Pancreas (tissue), 10 donors: ENCODE measurements around the gene SLC35C1. TPM values are rescaled to one million over a fixed set of nuclear protein-coding genes. Genes with fewer than 3 reads are reported as not detected.

ENCODE experiments used
- ATAC-seq, 4 donors: fragments of 200-7000 bp; cut with Tn5 transposase; one replicate each; pipeline versions ENCODE4 v1.8.0 to v1.9.1; 2020; ENCODE audit warnings: mild to moderate bottlenecking in 4 of 4, moderate library complexity in 4 of 4
- DNase-seq, 6 donors: peaks; one replicate each; pipeline ENCODE4 v3.0.0-alpha.2; 2020
- FAIRE-seq: peaks from 2 replicates; lab custom pipeline; 2012; peaks lifted over from hg19 to GRCh38; lab: Jason Lieb, UNC
- H3K27ac ChIP-seq, 4 donors: fragments of 200-600 bp; sonication (generic); 1 replicate in 3 of 4; 2 replicates in 1 of 4; pipeline versions ENCODE4 v1.5.0 to v1.8.0; 2020
- H3K27me3 ChIP-seq, 4 donors: fragments of 200-600 bp; one replicate each; pipeline ENCODE4 v1.8.0; 2021
- H3K36me3 ChIP-seq, 3 donors: fragments of 200-600 bp; sonication (generic) in 1 of 3; one replicate each; pipeline versions ENCODE4 v1.5.0 to v1.8.0; 2020 to 2021
- H3K4me1 ChIP-seq, 3 donors: fragments of 200-600 bp; one replicate each; pipeline ENCODE4 v1.8.0; 2021
- H3K4me3 ChIP-seq, 4 donors: fragments of 200-600 bp; sonication (generic) in 2 of 4; one replicate each; pipeline versions ENCODE4 v1.5.0 to v1.8.0; 2020 to 2021
- H3K9me3 ChIP-seq, 4 donors: fragments of 200-600 bp; one replicate each; pipeline ENCODE4 v1.8.0; 2021
- WGBS, 2 donors: extraction: QIAGEN DNeasy Blood & Tissue Kit; methylation state at CpG; one replicate each; pipeline ENCODE4 v1.1.7; 2013; 5-methylcytosine and 5-hydroxymethylcytosine counted together
- intact Hi-C, 3 donors: fragments of 100-400 bp; cut with DNase I; formaldehyde crosslinking; loops; one replicate each; pipeline versions ENCODE4 v1.11.1 to v1.14.2; 2022
- polyA plus RNA-seq, 2 donors: library from polyadenylated mRNA; stranded (reverse); fragments of 200-250 nt; gene quantifications; one replicate each; pipeline ENCODE4 v1.2.3, GENCODE V29; 2013
- total RNA-seq, 6 donors: library from RNA; stranded (reverse); fragmentation: NEBNext Ultra II Directional in 4 of 6; extraction: Animal tissue kit (Norgen Biotek cat#: 25700) in 4 of 6; gene quantifications; one replicate each; pipeline versions ENCODE4 v1.2.1 to v1.2.4, GENCODE V29; 2021 to 2023
- TF ChIP-seq, protein P1 (sequence below), 4 donors: fragments of 200-600 bp; sonication (generic) in 3 of 4; IDR thresholded peaks; one replicate each; pipeline versions ENCODE4 v1.5.0 to v1.8.0; 2021; ENCODE audit warnings: antibody characterized with exemption in 4 of 4
- donor health status: healthy with polysubstance abuse.
- donor health status: DM: no; HTN: no; CAD: no; lungs with moderate emphysema.
- donor health status: DM: no; HTN: no; CAD: no.
- donor health status: control.
- donor health status: control.
- donor health status: Bipolar disorder and iron deficiency.
- donor health status: DM: yes; HTN: yes; CAD: no.
- donor health status: DM: no; HTN: no; CAD: no.
- donor health status: DM: no; HTN: no; CAD: no.
- donor health status: DM: yes; HTN: yes; CAD: no.

Gene SLC35C1
- total and polyA plus RNA-seq, 8 donors, result 5.4 to 14.2 (median 7.5) TPM

DNA sequence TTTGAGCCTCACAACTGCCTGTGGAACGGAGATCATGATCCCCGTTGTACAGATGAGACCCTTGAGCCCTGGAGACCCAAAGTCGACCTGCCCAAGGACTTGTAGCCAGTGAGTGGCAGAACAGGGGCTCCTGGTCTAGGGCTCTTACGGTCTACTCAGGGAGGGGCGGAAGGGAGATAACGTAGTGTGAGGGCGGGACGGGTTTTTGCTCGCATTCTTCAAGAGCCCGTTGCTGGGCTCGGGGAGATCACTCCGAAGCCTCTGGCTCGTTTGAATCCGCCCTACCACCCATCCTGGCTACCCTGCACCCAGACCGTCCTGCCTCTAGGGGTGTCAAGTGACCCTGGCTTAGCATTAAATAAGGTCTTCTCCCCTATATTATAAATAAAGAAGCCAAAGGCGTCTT lies 43.0 kb downstream of the SLC35C1 start:
- no peaks in the 10 kb centered on the region for H3K36me3 ChIP-seq
- TF ChIP-seq, protein P1, sequence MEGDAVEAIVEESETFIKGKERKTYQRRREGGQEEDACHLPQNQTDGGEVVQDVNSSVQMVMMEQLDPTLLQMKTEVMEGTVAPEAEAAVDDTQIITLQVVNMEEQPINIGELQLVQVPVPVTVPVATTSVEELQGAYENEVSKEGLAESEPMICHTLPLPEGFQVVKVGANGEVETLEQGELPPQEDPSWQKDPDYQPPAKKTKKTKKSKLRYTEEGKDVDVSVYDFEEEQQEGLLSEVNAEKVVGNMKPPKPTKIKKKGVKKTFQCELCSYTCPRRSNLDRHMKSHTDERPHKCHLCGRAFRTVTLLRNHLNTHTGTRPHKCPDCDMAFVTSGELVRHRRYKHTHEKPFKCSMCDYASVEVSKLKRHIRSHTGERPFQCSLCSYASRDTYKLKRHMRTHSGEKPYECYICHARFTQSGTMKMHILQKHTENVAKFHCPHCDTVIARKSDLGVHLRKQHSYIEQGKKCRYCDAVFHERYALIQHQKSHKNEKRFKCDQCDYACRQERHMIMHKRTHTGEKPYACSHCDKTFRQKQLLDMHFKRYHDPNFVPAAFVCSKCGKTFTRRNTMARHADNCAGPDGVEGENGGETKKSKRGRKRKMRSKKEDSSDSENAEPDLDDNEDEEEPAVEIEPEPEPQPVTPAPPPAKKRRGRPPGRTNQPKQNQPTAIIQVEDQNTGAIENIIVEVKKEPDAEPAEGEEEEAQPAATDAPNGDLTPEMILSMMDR (IDR thresholded peaks at IDR 0.05), result no peak
- H3K4me3 ChIP-seq, result peak overlapping the region; percentile 63 to 92 (median 80)
- intact Hi-C loops, result no loop called here
- DNase-seq (peak in 3 of 6 donors; percentile 36 to 47 (median 47)), FAIRE-seq (no peak), ATAC-seq (peak; percentile 23 to 43 (median 32))
- H3K27ac ChIP-seq, result peak overlapping the region; percentile 89 to 95 (median 92)
- H3K9me3 ChIP-seq, result no peaks in the 10 kb centered on the region
- no peaks in the 10 kb centered on the region for H3K27me3 ChIP-seq
- 0% methylated on average over 16 of the region's 16 CpGs for WGBS, 2 donors
- H3K4me1 ChIP-seq, result peaks cover 32 to 43% (median 37%) of the 10 kb centered on the region in 3 donors

DNA sequence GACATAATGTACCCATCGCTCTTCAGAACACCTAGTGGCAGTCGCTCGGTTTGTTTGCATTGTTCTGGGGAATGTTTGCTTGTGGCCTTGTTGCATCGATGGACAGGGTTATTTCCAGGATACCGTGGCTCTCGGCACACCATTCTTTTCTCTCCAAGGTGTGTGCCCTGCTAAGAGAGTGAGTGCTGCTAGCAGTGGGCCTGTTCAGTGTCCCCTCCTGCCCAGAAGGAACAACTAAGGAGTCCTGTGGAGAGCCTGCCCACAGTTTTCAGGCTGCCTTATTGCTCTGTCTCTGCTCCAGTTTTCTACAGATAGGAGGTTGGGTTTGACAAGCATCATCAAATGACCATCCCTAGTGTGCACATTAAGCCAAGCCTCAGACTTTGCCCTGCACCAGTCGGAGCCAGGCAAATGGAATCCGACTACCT lies 43.7 kb downstream of the SLC35C1 start:
- Histone ChIP-seq H3K4me1 (peaks cover 33 to 44% (median 33%) of the 10 kb centered on the region in 3 donors), H3K27me3 (no peaks in the 10 kb centered on the region), H3K4me3 (peak overlapping the region; percentile 63 to 92 (median 80)), H3K27ac (peak overlapping the region in 3 of 4 donors; percentile 89 to 93 (median 92)), H3K36me3 (no peaks in the 10 kb centered on the region), H3K9me3 (no peaks in the 10 kb centered on the region)
- TF ChIP-seq, protein P1 (IDR thresholded peaks at IDR 0.05), result no peak
- FAIRE-seq (no peak), ATAC-seq (peak; percentile 17 to 41 (median 25)), DNase-seq (peak in 2 of 6 donors; percentile 36 to 45)
- 11 to 15% methylated on average over 8 of the region's 8 CpGs for WGBS, 2 donors
- intact Hi-C loops, result no loop called here

DNA sequence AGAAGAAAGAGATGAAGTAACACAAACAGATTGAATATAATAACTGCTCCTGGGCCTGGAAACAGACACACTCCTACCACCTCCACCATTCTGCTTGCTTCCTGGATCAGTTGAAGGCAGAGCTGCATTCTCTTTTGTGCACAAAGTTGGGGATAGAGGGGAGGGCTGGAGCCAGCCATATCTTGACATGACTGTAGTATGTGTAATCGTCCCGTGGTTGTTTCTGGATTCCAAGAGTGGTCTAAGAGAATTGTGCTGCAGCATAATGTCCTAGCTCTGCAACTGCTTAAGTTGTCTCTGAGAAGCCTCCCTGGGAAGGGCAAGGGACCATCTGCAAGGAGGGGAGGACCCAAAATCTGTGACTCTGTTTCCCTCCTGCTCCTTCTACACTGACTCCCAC lies 45.5 kb downstream of the SLC35C1 start:
- intact Hi-C loops, result no loop called here
- Histone ChIP-seq H3K4me1 (peaks cover 33 to 42% (median 36%) of the 10 kb centered on the region in 3 donors), H3K36me3 (no peaks in the 10 kb centered on the region), H3K27ac (no peak overlapping the region), H3K4me3 (no peak overlapping the region), H3K9me3 (no peaks in the 10 kb centered on the region), H3K27me3 (no peaks in the 10 kb centered on the region)
- FAIRE-seq, result no peak
- 63 to 72% methylated on average over 2 of the region's 2 CpGs for WGBS, 2 donors
- TF ChIP-seq, protein P1 (IDR thresholded peaks at IDR 0.05), result no peak
- no peak for ATAC-seq
- DNase-seq, result no peak

DNA sequence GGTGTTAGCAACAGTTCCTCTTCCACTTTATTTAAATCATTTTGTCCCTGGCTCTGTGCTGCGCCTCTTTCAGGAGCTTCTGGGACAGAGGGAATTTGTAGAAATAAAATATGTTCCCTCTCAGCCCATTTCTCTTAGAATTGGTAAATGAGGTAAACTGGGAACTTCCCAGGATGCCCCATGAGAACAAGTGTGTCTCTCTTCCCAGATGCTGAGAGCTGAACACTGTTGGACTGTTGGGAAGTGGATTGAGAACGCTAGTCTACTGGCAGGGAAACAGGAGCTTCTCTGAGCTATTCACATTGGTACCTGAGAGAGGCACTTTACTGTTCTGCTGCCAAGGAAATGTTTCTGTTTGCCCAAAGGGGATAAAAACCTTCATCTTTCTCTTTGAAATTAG lies 46.3 kb downstream of the SLC35C1 start:
- ATAC-seq (no peak), DNase-seq (no peak), FAIRE-seq (no peak)
- no peaks in the 10 kb centered on the region for H3K36me3 ChIP-seq
- TF ChIP-seq, protein P1 (IDR thresholded peaks at IDR 0.05), result no peak
- no peaks in the 10 kb centered on the region for H3K9me3 ChIP-seq
- intact Hi-C loops, result no loop called here
- H3K4me1 ChIP-seq, result peaks cover 37 to 49% (median 40%) of the 10 kb centered on the region in 3 donors
- no peak overlapping the region for H3K4me3 ChIP-seq
- no peaks in the 10 kb centered on the region for H3K27me3 ChIP-seq
- no peak overlapping the region for H3K27ac ChIP-seq
- WGBS, 2 donors, result 68 to 69% methylated on average over 2 of the region's 2 CpGs

DNA sequence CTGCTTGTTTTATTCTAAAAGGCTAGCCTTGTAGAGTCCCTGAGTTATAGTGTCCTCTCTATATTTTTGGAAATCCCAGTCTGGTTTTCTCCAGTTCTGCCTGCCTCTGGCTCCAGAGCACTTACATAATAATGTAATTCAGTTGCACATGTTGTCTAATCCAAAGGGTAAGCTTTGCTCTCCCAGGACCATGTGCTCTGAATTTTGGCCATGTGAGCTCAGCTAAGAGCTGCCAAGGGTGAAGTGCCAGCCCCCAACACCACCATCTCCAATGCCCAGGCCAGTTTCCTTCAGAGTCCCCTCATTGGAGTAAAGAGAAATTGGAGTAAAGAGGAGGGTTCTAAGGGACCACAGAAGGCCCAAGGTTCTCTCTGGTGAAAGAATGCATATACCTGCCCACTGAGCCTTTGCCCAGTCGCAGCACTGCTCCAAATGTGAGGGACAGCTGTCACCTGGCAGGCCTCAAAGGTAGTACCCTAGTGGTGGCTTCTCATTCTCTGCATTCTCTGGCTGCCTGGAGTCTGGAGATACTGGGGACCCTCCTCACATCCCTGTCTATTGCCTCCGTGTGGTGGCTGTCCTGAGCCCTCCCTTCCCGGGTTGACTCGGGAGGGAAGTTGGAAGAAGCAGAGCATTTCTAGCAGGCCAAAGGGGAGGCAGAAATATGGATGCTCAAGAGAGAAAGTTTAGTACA lies 47.2 kb downstream of the SLC35C1 start:
- no peak for ATAC-seq
- no peaks in the 10 kb centered on the region for H3K36me3 ChIP-seq
- TF ChIP-seq, protein P1 (IDR thresholded peaks at IDR 0.05), result no peak
- DNase-seq, result no peak
- no peak overlapping the region for H3K4me3 ChIP-seq
- H3K4me1 ChIP-seq, result peaks cover 41 to 59% (median 43%) of the 10 kb centered on the region in 3 donors
- intact Hi-C loops, result no loop called here
- 57 to 64% methylated on average over 4 of the region's 4 CpGs for WGBS, 2 donors
- no peaks in the 10 kb centered on the region for H3K9me3 ChIP-seq
- FAIRE-seq, result no peak
- no peaks in the 10 kb centered on the region for H3K27me3 ChIP-seq
- peak overlapping the region in 1 of 4 donors; percentile 12 for H3K27ac ChIP-seq
